Activated naive CD4-positive, alpha-beta T cell treated with anti-CD3 and anti-CD28 coated beads for 36 hours (primary cell): Measurements from ENCODE around the gene ZNF107. TPM values are rescaled to one million over a fixed set of nuclear protein-coding genes. Genes with fewer than 3 reads are reported as not detected.
"Not testable (repeated sequence)": the region's sequence is repeated elsewhere in the genome, so short reads cannot be mapped to it uniquely, and the experiment has no call there.

Source experiments
- CTCF ChIA-PET: fragments of 350-600 bp; sonication (Branson Sonifier 250); formaldehyde crosslinking; loops from one replicate; lab custom pipeline; 2021; ENCODE audit warnings: antibody characterized with exemption; lab: Charles Lee
- DNase-seq: peaks from one replicate; pipeline ENCODE4 v3.0.0-alpha.2; 2020
- H3K27ac Mint-ChIP-seq: one replicate; pipeline ENCODE4 v1.8.0; 2021; ENCODE audit warnings: mild to moderate bottlenecking, mixed read lengths
- H3K27me3 Mint-ChIP-seq: one replicate; pipeline ENCODE4 v1.8.0; 2021; ENCODE audit warnings: low read depth, mixed read lengths
- H3K36me3 Mint-ChIP-seq: one replicate; pipeline ENCODE4 v1.8.0; 2021; ENCODE audit warnings: low read depth, mixed read lengths
- H3K4me1 Mint-ChIP-seq: one replicate; pipeline ENCODE4 v1.8.0; 2021; ENCODE audit warnings: low read depth, mixed read lengths
- H3K4me3 Mint-ChIP-seq: one replicate; pipeline ENCODE4 v1.8.0; 2021; ENCODE audit warnings: mild to moderate bottlenecking, moderate library complexity, mixed read lengths
- H3K9me3 Mint-ChIP-seq: one replicate; pipeline ENCODE4 v1.8.0; 2021; ENCODE audit warnings: mixed read lengths
- intact Hi-C: fragments of 100-400 bp; cut with micrococcal nuclease; formaldehyde crosslinking; loops from one replicate; pipeline ENCODE4 v1.15.1; 2023
- total RNA-seq, 2 experiments: library from RNA; stranded (reverse); gene quantifications; one replicate each; pipeline ENCODE4 v1.2.3, GENCODE V29; 2021

ZNF107 gene
- total RNA-seq, 2 experiments from 2014 or later = 7.7 to 8.0 TPM

- no peaks in the 10 kb centered on the region for H3K27me3 Mint-ChIP-seq
- H3K4me3 Mint-ChIP-seq = no peak overlapping the region
- CTCF ChIA-PET = no interaction called here
- intact Hi-C loops = no loop called here
- DNase-seq = no peak
- H3K9me3 Mint-ChIP-seq = peaks cover 25% of the 10 kb centered on the region
- peak overlapping the region; percentile 32 for H3K27ac Mint-ChIP-seq
- H3K4me1 Mint-ChIP-seq = peaks cover 34% of the 10 kb centered on the region
- H3K36me3 Mint-ChIP-seq = peaks cover 30% of the 10 kb centered on the region
These were observed 23.1 kb downstream of the ZNF107 start for GRCh38 chr7:64688988-64689387.

GRCh38 chr7:64691831-64692230, 25.9 kb downstream of the ZNF107 start:
- intact Hi-C loops = no loop called here
- no peaks in the 10 kb centered on the region for H3K27me3 Mint-ChIP-seq
- no peak for DNase-seq
- peaks cover 28% of the 10 kb centered on the region for H3K9me3 Mint-ChIP-seq
- no peak overlapping the region for H3K27ac Mint-ChIP-seq
- no peak overlapping the region for H3K4me3 Mint-ChIP-seq
- peaks cover 11% of the 10 kb centered on the region for H3K4me1 Mint-ChIP-seq
- H3K36me3 Mint-ChIP-seq = peaks cover 49% of the 10 kb centered on the region
- CTCF ChIA-PET = no interaction called here

GRCh38 chr7:64697863-64698262, 31.9 kb downstream of the ZNF107 start:
- H3K4me3 Mint-ChIP-seq, CTCF ChIA-PET, intact Hi-C loops, DNase-seq, H3K4me1 Mint-ChIP-seq, H3K27ac Mint-ChIP-seq, H3K27me3 Mint-ChIP-seq: not testable (repeated sequence)
- H3K36me3 Mint-ChIP-seq = peaks cover 66% of the 10 kb centered on the region
- H3K9me3 Mint-ChIP-seq = peaks cover 20% of the 10 kb centered on the region

- Mint-ChIP-seq H3K27me3 (no peaks in the 10 kb centered on the region), H3K9me3 (peaks cover 52% of the 10 kb centered on the region), H3K4me3 (no peak overlapping the region), H3K27ac (no peak overlapping the region), H3K36me3 (peaks cover 54% of the 10 kb centered on the region), H3K4me1 (no peaks in the 10 kb centered on the region)
- CTCF ChIA-PET = no interaction called here
- DNase-seq = no peak
- intact Hi-C loops = no loop called here
These were observed 40.8 kb downstream of the ZNF107 start for GRCh38 chr7:64706625-64707292.

- CTCF ChIA-PET = not testable (repeated sequence)
- H3K9me3 Mint-ChIP-seq = peaks cover 15% of the 10 kb centered on the region
These were observed 52.0 kb downstream of the ZNF107 start for GRCh38 chr7:64717896-64718295.

GRCh38 chr7:64729089-64729848, 63.3 kb downstream of the ZNF107 start:
- peaks cover 43% of the 10 kb centered on the region for H3K9me3 Mint-ChIP-seq

More at GRCh38 chr7:64717896-64718295, 52.0 kb downstream of the ZNF107 start:
- H3K27me3 Mint-ChIP-seq, H3K4me1 Mint-ChIP-seq, H3K36me3 Mint-ChIP-seq, H3K27ac Mint-ChIP-seq, DNase-seq, intact Hi-C loops, H3K4me3 Mint-ChIP-seq: not testable (repeated sequence)

GRCh38 chr7:64733550-64734240, 67.8 kb downstream of the ZNF107 start:
- Mint-ChIP-seq H3K9me3 (peaks cover 18% of the 10 kb centered on the region), H3K36me3 (peaks cover 2% of the 10 kb centered on the region), H3K4me3 (no peak overlapping the region), H3K27ac (no peak overlapping the region), H3K27me3 (no peaks in the 10 kb centered on the region), H3K4me1 (no peaks in the 10 kb centered on the region)
- CTCF ChIA-PET = no interaction called here
- intact Hi-C loops = no loop called here
- no peak for DNase-seq

More at GRCh38 chr7:64729089-64729848, 63.3 kb downstream of the ZNF107 start:
- intact Hi-C loops = no loop called here
- H3K4me3 Mint-ChIP-seq = no peak overlapping the region
- H3K27me3 Mint-ChIP-seq = no peaks in the 10 kb centered on the region
- CTCF ChIA-PET = no interaction called here
- H3K27ac Mint-ChIP-seq = no peak overlapping the region
- no peak for DNase-seq
- peaks cover 8% of the 10 kb centered on the region for H3K36me3 Mint-ChIP-seq
- H3K4me1 Mint-ChIP-seq = no peaks in the 10 kb centered on the region

GRCh38 chr7:64736575-64736974, 70.6 kb downstream of the ZNF107 start:
- peaks cover 2% of the 10 kb centered on the region for H3K36me3 Mint-ChIP-seq
- no peak overlapping the region for H3K4me3 Mint-ChIP-seq
- intact Hi-C loops = no loop called here
- CTCF ChIA-PET = no interaction called here
- peaks cover 13% of the 10 kb centered on the region for H3K9me3 Mint-ChIP-seq
- no peak overlapping the region for H3K27ac Mint-ChIP-seq
- no peaks in the 10 kb centered on the region for H3K4me1 Mint-ChIP-seq
- no peak for DNase-seq
- no peaks in the 10 kb centered on the region for H3K27me3 Mint-ChIP-seq

- H3K9me3 Mint-ChIP-seq = peaks cover 11% of the 10 kb centered on the region
- H3K27me3 Mint-ChIP-seq, H3K4me1 Mint-ChIP-seq, CTCF ChIA-PET, intact Hi-C loops, DNase-seq, H3K27ac Mint-ChIP-seq, H3K36me3 Mint-ChIP-seq, H3K4me3 Mint-ChIP-seq: not testable (repeated sequence)
These were observed 72.5 kb downstream of the ZNF107 start for GRCh38 chr7:64738403-64738802.

GRCh38 chr7:64738953-64739352, 73.0 kb downstream of the ZNF107 start:
- H3K27me3 Mint-ChIP-seq, H3K9me3 Mint-ChIP-seq, H3K36me3 Mint-ChIP-seq, DNase-seq, intact Hi-C loops, CTCF ChIA-PET, H3K4me1 Mint-ChIP-seq, H3K27ac Mint-ChIP-seq, H3K4me3 Mint-ChIP-seq: not testable (repeated sequence)

GRCh38 chr7:64744680-64745079, 78.7 kb downstream of the ZNF107 start:
- no peak for DNase-seq
- Mint-ChIP-seq H3K9me3 (peaks cover 17% of the 10 kb centered on the region), H3K27me3 (no peaks in the 10 kb centered on the region), H3K27ac (no peak overlapping the region), H3K36me3 (no peaks in the 10 kb centered on the region), H3K4me3 (no peak overlapping the region), H3K4me1 (no peaks in the 10 kb centered on the region)
- CTCF ChIA-PET = no interaction called here
- intact Hi-C loops = no loop called here

- intact Hi-C loops = no loop called here
- Mint-ChIP-seq H3K27ac (no peak overlapping the region), H3K36me3 (no peaks in the 10 kb centered on the region), H3K4me1 (no peaks in the 10 kb centered on the region), H3K27me3 (no peaks in the 10 kb centered on the region), H3K9me3 (peaks cover 14% of the 10 kb centered on the region), H3K4me3 (no peak overlapping the region)
- CTCF ChIA-PET = no interaction called here
- DNase-seq = no peak
These were observed 81.9 kb downstream of the ZNF107 start for GRCh38 chr7:64747802-64748201.
